ENCODE measurements around the gene TP73. TPM values are rescaled to one million over a fixed set of nuclear protein-coding genes. Genes with fewer than 3 reads are reported as not detected.

The TP73 gene
- total and polyA plus RNA-seq, 2 donors (not counting 1 experiment from before 2014, with no cell fraction given) = 1.2 to 2.4 TPM

DNA sequence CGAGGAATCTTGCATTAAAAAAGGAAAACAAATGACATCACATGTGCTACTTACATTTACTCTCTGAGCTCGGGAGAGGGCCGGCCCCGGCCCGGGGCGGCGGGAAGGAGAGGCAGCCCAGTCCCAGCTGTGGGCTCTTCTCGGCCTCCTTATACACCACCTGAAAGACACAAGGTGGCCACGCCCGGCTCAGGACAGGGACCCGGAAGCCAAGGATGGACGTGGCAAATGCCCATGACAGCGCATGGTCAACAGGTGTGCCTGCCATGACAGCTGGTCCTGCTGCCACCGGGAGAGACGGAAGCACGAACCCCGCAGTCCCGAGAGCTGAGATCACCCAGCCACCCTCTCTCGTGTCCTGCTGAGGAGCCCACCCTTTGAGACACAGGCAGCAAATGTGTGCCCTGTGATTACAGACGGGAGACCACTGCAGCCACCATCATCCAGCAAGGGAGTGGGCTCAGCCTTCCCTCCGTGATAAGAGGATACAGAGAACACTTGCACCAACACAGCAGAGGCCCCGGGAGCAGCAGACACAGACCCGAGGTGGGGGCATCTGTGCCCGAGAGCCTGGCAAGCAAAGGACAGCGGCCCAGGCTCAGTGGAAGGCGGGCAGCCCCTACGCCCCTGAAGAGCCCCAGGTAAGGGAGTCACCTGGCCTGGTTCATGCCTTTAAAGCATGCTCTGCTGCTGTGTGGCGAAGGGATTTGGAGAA, 18.8 kb upstream of the TP73 start:
- H3K4me1 Mint-ChIP-seq = peaks cover 7% of the 10 kb centered on the region
- no peaks in the 10 kb centered on the region for H3K9me3 Mint-ChIP-seq (ENCODE audit: insufficient read depth)
- ChIA-PET CTCF (interaction anchor here (2.0 kb wide), 1 partner anchor 14 kb away, joined by 7 read pairs; no protein-coding TSS in a partner anchor), POLR2A (no interaction called here)
- no peak overlapping the region for H2AFZ ChIP-seq (ENCODE audit: insufficient read depth, low read depth, low read length, poor library complexity, severe bottlenecking)
- TF ChIP-seq, protein P1, sequence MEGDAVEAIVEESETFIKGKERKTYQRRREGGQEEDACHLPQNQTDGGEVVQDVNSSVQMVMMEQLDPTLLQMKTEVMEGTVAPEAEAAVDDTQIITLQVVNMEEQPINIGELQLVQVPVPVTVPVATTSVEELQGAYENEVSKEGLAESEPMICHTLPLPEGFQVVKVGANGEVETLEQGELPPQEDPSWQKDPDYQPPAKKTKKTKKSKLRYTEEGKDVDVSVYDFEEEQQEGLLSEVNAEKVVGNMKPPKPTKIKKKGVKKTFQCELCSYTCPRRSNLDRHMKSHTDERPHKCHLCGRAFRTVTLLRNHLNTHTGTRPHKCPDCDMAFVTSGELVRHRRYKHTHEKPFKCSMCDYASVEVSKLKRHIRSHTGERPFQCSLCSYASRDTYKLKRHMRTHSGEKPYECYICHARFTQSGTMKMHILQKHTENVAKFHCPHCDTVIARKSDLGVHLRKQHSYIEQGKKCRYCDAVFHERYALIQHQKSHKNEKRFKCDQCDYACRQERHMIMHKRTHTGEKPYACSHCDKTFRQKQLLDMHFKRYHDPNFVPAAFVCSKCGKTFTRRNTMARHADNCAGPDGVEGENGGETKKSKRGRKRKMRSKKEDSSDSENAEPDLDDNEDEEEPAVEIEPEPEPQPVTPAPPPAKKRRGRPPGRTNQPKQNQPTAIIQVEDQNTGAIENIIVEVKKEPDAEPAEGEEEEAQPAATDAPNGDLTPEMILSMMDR (IDR thresholded peaks at IDR 0.05) = no peak
- TF ChIP-seq EZH2 (IDR thresholded peaks at IDR 0.05; ENCODE audit: borderline replicate concordance, insufficient read depth, low read depth, low read length, poor library complexity, severe bottlenecking) = no peak
- intact Hi-C loops (cut with micrococcal nuclease) = no loop called here
- no peak overlapping the region for H3K27ac ChIP-seq (ENCODE audit: low read length in 2 of 2)
- no peaks in the 10 kb centered on the region for H3K79me2 ChIP-seq (ENCODE audit: control insufficient read depth, insufficient read depth, low read length)
- ATAC-seq (ENCODE audit: low read depth) (no peak), DNase-seq (no peak)
- H3K4me1 ChIP-seq (ENCODE audit: control insufficient read depth in 2 of 2, insufficient read depth in 2 of 2, low read length in 2 of 2) = peaks cover 0 to 4% of the 10 kb centered on the region in 2 donors
- no peak overlapping the region for H3K9ac ChIP-seq (ENCODE audit: low read length)
- no peak overlapping the region for H3K4me2 ChIP-seq (replicated peaks; ENCODE audit: low read depth, low read length, poor library complexity, severe bottlenecking)
- peaks cover 0 to 80% of the 10 kb centered on the region in 2 experiments for H3K36me3 ChIP-seq (replicated peaks in 1 of 2; ENCODE audit: control extremely low read depth in 1 of 2, control insufficient read depth in 1 of 2, extremely low read depth in 1 of 2, insufficient read depth in 2 of 2, low read length in 1 of 2)
- no peaks in the 10 kb centered on the region for H3K27me3 Mint-ChIP-seq
- H3K9me3 ChIP-seq (ENCODE audit: control extremely low read depth in 1 of 3, control insufficient read depth in 2 of 3, insufficient read depth in 1 of 3, low read length in 2 of 3) = no peaks in the 10 kb centered on the region
- H3K27ac Mint-ChIP-seq = no peak overlapping the region
- no peaks in the 10 kb centered on the region for H4K20me1 ChIP-seq (ENCODE audit: control insufficient read depth, insufficient read depth, low read length, poor library complexity, severe bottlenecking)
- H3K4me3 Mint-ChIP-seq = no peak overlapping the region
- no peaks in the 10 kb centered on the region for H3K27me3 ChIP-seq (replicated peaks in 1 of 4; ENCODE audit: control extremely low read depth in 1 of 4, control insufficient read depth in 3 of 4, insufficient read depth in 4 of 4, low read length in 3 of 4)
- no peak overlapping the region for H3K4me3 ChIP-seq (ENCODE audit: control extremely low read depth in 1 of 5, extremely low read depth in 1 of 5, insufficient read depth in 1 of 5, low read depth in 2 of 5, low read length in 4 of 5)
- WGBS (ENCODE audit: insufficient coverage) = over 99% methylated on average over 28 of the region's 28 CpGs

DNA sequence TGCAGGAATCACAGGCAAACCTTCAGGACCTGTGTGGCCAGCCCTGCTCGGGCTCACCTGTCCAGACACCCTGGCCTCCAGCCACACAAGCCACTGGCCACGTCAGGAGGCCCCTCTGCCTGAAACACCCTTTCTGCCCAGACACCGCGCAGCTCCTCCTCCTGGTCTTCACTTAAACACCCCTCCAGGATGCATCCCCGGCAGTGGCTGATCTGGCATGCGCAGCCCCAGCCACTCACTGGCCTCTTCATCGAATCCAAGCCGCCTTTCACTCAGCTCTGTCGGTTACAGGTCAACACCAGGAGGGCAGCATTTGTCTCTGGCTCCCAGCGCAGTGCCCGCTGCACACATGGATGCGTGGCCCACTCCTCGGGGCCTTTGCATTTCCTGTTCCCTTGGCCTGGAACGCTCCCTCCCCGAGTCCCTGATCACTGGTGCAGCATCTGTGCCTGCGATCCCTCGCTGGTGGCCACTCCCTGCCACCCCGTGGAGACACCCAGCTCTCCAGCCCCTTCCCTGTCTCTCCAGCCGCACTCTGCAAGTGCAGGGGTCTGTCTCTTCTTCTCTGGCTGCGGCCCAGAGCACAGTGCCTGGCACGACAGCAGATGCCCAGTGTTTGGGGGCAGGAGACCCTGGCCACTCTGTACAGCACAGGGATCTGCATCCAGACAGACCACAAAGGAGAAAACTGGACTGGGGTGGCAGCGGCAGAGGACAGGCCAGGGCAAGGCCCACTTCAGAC, 18.1 kb upstream of the TP73 start:
- H3K9me3 ChIP-seq (ENCODE audit: control extremely low read depth in 1 of 3, control insufficient read depth in 2 of 3, insufficient read depth in 1 of 3, low read length in 2 of 3) = no peaks in the 10 kb centered on the region
- no peak overlapping the region for H3K4me2 ChIP-seq (replicated peaks; ENCODE audit: low read depth, low read length, poor library complexity, severe bottlenecking)
- H3K4me1 Mint-ChIP-seq = peaks cover 5% of the 10 kb centered on the region
- H3K27ac ChIP-seq (ENCODE audit: low read length in 2 of 2) = no peak overlapping the region
- no peak overlapping the region for H2AFZ ChIP-seq (ENCODE audit: insufficient read depth, low read depth, low read length, poor library complexity, severe bottlenecking)
- no peak overlapping the region for H3K4me3 Mint-ChIP-seq
- no peak overlapping the region for H3K4me3 ChIP-seq (ENCODE audit: control extremely low read depth in 1 of 5, extremely low read depth in 1 of 5, insufficient read depth in 1 of 5, low read depth in 2 of 5, low read length in 4 of 5)
- H3K27me3 ChIP-seq (replicated peaks in 1 of 4; ENCODE audit: control extremely low read depth in 1 of 4, control insufficient read depth in 3 of 4, insufficient read depth in 4 of 4, low read length in 3 of 4) = no peaks in the 10 kb centered on the region
- WGBS (ENCODE audit: insufficient coverage) = 97% methylated on average over 22 of the region's 22 CpGs
- H3K79me2 ChIP-seq (ENCODE audit: control insufficient read depth, insufficient read depth, low read length) = peaks cover under 1% of the 10 kb centered on the region
- no peaks in the 10 kb centered on the region for H3K9me3 Mint-ChIP-seq (ENCODE audit: insufficient read depth)
- ATAC-seq (ENCODE audit: low read depth) (no peak), DNase-seq (no peak)
- H3K27me3 Mint-ChIP-seq = no peaks in the 10 kb centered on the region
- intact Hi-C loops (cut with micrococcal nuclease) = no loop called here
- ChIA-PET CTCF (interaction anchor here (2.0 kb wide), 1 partner anchor 14 kb away, joined by 7 read pairs; no protein-coding TSS in a partner anchor), POLR2A (no interaction called here)
- no peaks in the 10 kb centered on the region for H4K20me1 ChIP-seq (ENCODE audit: control insufficient read depth, insufficient read depth, low read length, poor library complexity, severe bottlenecking)
- no peak overlapping the region for H3K9ac ChIP-seq (ENCODE audit: low read length)
- TF ChIP-seq, protein P1 (IDR thresholded peaks at IDR 0.05) = no peak
- TF ChIP-seq EZH2 (IDR thresholded peaks at IDR 0.05; ENCODE audit: borderline replicate concordance, insufficient read depth, low read depth, low read length, poor library complexity, severe bottlenecking) = no peak
- H3K27ac Mint-ChIP-seq = no peak overlapping the region
- peaks cover 0 to 77% of the 10 kb centered on the region in 2 experiments for H3K36me3 ChIP-seq (replicated peaks in 1 of 2; ENCODE audit: control extremely low read depth in 1 of 2, control insufficient read depth in 1 of 2, extremely low read depth in 1 of 2, insufficient read depth in 2 of 2, low read length in 1 of 2)
- H3K4me1 ChIP-seq (ENCODE audit: control insufficient read depth in 2 of 2, insufficient read depth in 2 of 2, low read length in 2 of 2) = peaks cover 0 to 4% of the 10 kb centered on the region in 2 donors

Measured in B cell (primary cell).